ENCODE data around the gene MYO16.
"Not testable (repeated sequence)": the region's sequence is repeated elsewhere in the genome, so short reads cannot be mapped to it uniquely, and the experiment has no call there.

MYO16 gene

DNA sequence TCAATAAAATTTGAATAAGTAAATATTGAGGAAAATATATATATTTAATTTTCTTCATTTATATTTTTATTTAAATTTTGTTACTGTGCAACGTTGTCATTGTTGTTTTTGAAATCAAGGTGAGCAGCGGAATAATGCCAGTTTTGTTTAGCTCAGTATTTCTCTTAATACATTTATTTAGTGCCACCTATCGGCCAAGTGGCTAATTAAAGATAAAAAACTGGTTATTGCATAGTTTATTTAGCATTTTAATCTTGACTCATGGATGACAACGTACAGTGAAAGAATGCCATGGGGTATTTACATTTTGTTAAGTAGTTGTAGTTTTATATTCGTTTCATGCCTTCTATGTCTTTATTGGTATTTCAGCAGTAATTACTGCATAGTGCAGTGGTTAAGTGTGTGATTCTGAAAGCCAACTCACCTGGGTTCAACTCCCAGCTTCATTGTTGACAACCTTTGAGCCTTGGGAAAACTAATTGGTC is 265.9 kb downstream of the MYO16 start:
- DNase-seq (ENCODE audit: low spot score), result peak; percentile 47

DNA sequence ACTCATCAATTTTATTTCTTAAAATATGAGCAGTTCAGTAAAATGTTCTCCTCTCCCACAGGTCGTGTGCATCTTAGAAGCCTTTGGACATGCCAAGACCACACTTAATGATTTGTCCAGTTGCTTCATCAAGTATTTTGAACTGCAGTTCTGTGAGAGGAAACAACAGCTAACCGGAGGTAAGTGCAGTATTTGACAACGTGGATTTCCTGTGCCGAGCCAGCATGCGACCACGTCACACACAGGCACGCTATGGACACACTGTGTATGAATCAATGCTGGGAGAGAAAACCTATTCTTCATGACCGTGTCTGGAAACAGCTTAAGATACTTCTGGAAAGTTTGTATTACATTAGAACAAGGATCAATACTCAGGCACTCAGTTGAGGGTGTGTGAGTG is 268.5 kb downstream of the MYO16 start:
- DNase-seq (ENCODE audit: low spot score), result no peak

DNA sequence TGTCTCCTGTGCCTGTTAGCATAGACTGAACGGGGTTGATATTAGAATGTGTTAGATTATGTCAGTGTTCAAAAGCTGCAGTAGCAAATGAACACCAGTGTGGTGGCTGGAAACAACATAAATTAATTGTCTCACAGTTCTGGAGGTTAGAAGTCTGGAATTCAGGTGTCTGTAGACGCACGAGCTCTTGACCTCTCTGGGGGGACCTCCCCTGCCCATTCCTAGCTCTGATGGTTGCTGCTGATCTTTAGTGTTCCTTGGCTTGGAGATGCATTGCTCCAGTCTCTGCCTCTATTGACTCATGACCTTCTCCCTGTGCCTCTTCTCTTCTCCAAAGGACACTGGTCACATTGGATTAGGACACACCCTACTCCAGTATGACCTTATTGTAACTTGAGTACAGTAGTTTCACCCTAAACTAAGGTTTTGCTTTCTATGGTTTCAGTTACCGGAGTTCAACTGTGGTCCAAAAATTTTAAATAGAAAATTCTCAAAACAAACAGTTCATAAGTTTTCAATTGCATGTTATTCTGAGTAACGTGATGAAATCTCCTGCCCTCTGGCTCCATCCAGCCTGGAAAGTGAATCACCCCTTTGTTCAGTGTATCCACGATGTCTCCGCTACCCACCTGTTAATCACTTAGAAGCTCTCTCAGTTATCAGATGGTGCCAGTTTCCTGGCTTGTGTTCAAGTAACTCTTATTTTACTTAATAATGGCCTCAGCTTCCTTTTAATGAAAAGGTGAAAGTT is 273.2 kb downstream of the MYO16 start:
- DNase-seq (ENCODE audit: low spot score), result no peak

DNA sequence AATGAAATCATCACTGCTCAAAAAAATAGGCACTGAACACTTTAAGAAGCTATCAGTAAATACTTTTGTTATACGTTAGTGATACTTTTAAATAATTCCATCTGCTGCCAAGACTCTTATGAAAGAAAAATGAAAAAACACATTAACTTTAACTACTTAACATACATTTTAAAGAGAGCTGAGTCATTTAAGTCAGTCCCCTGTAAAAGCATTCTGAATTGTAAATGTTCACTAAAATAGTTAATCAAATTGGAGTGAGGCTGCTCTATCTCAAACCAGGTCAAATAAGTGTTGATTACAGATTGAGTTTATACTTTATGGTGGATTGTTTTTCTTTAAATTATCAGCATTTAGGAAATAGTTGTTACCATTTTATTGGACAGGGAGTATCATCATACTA is 274.2 kb downstream of the MYO16 start:
- no peak for DNase-seq (ENCODE audit: low spot score)

DNA sequence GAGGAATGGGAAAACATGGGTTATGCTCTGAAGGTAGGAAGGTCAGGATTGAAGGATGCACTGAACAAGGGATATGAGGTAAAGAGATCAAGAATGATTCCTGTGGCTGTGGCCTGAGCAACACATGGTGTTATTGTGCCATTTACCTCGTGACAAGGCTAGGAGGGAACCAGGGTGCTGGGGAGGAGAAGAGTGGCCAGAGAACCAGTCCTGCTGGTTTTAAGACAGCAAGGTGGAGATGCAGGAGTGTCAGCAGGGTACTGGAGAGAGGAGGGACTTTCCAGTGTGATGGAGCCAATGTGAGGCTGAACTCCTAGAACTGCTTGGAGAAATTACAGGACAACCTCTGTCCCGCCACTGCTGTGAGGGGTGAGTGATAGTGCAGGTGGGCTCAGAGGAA is 282.4 kb downstream of the MYO16 start:
- DNase-seq (ENCODE audit: low spot score), result no peak

DNA sequence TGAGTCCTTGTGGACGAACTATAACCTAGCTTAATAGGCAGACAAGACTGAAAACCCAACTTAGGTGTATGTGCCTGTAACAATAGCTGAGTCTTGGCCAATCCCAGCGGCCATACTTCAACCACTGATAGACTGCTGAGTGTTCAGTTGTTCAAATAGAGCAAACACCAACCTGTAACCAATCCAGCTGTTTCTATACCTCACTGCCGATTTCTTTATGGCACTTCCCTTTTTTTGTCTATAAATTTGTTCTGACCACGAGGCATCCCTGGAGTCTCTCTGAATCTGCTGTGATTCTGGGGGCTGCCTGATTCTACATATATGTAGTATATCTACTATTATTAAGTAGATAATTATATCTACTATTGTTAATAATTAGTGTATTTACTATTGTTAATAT is 284.3 kb downstream of the MYO16 start:
- DNase-seq (ENCODE audit: low spot score), result not testable (repeated sequence)

DNA sequence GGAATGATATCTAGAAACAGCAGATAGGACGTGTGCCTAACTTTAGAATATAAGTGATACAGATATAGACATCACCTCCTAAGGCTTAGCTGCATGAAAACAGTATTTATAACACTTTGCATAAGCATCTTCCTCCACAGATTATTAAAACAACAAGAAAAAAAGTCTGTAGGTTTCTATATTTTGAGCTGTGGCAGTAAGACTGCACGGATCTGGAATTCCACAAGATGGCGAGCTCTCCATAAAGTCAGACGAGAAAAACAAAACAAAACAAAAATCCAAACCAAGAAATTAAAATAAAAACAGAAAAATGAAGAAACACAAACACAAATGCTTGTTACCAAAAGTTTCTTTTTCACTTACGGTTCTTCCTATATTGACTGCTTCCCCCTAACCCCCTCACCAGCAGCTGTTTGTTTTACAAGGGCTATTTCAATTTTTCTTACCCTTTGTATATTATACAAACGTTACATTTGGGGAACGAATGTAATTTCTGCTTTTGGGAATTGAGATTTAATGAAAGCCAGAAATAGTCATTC is 285.8 kb downstream of the MYO16 start:
- DNase-seq (ENCODE audit: low spot score), result no peak

DNA sequence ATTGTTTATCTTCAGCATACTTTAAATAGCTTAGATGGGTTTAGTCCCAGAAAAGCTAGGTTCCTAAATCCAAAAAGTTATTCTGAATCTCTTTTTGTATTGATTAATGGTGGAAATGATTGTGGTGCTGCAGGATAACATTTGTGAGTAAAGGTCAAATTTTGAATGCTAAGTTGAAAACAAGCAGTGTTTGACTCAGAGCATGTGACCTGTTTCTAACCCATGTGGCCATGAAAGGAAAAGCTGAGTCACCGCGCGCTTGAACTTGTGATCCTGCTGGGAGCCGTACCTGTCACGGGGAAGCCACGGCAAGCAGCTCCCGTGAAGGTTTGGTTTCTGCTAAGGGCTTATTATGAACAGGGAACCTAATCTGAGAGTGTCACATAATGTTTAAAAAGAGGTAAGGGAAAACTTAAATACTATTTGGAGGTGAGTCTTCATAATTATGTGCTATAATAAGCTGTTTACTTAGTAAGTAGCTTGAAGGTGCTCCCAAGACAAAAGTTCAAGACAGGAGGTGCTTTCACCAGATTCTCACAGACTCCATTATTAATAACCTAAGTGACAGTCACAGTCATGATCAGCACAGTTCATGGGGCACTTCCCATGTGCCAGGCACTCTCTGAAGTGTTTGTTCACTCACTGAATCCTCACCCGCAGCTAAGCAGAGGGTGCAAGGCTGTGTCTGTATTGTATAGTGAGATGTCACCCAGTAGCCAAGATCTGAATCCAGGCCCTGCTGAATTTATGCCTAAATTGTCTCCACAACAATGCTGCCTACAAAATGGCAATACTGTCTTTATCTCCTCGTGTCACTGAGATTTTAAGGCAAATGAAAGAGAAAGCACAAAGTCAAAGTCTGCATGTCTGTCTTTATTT is 286.5 kb downstream of the MYO16 start:
- peak; percentile 63 for DNase-seq (ENCODE audit: low spot score)

DNA sequence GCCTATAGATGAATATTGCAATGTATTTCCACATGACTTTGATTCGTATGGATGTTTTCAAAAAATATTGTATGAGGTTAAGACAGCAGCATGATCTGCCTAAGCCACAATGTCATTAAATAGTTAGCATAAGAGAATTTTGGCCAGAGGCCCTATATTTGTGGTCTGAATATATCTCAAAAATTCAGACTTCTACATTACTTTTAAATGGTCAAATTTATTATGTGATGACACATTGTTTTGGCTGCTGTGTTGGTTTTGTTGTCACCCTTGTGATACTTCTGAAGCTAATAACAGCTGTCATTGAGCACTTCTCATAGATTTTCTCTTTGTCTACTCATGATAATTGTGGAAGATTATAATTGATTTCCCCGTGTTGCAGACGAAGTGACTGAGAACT is 288.2 kb downstream of the MYO16 start:
- no peak for DNase-seq (ENCODE audit: low spot score)

DNA sequence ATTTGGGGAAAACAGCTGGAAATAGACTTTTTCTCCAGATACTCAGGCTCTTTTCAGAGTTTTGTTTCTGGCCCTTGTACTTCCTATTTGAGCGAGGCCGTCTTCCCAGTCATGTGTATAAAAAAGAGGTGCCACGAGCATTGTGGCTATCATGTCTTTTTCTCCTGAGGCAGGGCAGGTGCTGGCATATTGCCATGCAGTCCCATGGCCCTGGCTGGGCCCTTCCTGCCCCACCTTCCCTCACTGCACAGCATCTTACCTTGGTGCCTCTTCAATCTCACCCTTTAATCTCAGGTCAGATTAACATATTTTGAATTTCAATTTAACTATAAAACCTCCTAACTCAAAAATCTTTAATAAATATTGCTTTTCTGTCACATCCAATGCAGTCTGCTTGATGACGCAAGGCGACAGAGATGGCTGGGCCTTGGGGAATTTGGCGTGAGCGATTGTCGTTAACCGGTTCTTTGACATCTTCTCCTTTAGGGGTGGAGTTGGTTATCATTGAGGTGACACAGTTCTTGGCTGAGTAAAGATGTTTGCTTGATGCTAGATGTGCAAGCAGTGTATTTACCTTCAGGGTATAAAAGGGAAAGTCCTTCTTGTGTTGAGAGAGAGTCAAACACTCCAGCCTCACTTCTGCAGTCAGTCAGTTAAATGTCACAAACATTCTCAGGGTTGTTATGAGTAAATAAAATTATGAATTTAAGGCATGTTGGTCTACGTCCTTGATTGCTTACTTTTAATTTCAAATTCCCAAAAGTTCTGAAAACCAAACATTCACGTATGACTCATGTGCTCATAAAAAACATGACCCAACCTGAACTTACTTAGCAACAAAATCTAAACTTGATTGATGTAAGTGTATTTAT is 289.9 kb downstream of the MYO16 start:
- no peak for DNase-seq (ENCODE audit: low spot score)

DNA sequence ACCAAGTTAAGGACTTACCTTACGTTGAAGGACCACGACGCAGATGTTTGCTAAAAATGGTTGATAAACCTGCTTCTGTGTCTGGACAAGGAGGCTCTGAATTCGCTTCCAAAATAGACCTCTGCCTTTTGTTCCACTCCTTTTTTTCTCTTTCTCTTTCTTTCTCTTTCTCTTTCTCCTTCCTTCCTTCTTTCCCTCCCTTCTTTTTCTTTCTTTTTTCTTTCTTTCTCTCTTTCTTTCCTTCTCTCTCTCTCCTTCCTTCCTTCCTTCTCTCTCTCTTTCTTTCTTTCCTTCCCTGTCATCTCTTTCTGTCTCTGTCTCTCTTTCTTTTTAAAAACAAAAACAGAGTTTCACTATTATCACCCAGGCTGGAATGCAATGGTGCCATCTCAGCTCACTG is 290.7 kb downstream of the MYO16 start:
- DNase-seq (ENCODE audit: low spot score), result no peak

DNA sequence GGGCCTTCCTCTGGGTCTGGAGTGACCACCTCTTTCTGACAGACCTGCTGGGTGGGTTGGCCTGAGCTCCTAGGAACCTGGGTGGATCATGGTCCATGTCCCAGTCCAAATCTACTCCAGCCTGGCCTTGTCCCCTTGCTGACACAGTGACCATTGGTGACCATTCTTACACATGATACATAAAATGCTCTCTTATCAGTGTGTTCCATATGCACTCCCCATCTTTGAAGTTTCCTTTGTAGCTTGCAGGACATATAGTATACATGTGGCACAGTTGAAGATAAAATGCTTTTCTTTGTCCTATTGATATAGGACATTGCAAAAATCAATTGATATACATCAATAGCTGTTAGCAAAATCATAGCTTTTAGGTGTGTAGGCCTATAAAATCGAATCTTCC is 291.8 kb downstream of the MYO16 start:
- no peak for DNase-seq (ENCODE audit: low spot score)

DNA sequence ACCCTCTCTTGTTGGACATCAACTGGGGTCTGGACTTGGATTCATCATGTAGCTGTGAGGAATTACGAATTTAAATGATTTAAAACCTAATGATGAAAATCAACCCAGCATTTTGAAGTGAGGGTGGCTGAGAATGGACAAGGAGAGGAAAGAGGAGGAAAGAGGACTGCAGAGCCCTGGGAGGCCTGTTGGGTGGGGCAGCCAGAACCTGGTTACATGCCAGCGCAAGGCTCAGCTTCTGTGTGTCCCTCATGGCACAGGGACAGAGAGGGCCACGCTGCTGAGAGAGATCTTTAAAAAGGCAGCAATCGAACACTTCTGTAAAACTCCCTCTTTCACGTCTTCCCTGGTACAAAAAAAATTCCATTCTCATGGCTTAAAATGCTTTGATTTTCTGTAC is 292.7 kb downstream of the MYO16 start:
- no peak for DNase-seq (ENCODE audit: low spot score)

DNA sequence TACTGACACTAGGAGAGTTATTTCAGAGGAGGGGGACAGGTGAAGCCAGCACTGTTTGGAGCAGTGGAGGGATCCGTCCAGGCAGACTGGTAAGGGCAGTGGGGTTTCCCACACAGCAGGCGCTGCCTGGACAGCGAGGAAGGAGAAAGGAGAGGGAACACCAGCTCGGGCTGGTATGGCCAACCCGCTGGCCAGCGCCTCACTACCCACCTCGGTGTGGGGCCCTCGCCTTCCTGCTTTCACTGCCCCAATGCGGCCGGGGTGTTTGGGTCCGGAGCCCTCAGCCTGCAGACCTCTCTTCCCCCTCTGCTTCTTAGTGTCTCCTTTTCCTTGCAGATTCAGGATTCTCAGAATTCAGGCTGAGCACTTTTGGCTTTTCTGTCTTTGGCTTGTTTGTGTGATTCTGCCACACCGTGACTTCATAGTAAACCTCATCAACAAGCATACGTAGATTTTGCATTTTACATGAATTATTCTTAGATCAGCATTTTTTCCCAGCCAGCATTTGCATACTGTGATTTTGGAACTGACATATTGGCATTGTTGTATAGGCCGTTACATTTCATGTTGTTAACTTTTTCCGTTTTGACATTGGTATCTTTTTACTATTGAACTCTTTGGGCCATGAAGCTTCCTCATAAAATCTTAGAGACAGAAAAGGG is 294.1 kb downstream of the MYO16 start:
- DNase-seq (ENCODE audit: low spot score), result no peak

DNA sequence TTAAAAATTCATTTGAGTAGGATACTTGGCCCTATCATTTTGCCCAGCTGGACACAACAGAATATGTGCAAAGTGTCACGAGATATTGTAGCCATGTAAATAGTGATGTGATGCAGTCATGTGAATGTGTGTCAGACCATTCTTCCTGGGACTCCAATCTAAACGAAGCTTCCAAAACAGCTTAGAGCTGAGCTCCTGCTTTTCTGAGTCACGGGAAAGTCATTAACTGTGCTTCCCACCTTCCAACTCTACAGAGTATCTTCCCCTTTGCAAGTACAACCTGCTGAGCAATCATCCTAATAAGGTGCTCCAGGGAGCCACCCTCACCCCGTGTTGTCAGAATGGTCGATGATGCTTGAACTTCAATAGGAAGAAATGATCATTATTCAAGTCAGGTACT is 294.7 kb downstream of the MYO16 start:
- DNase-seq (ENCODE audit: low spot score), result no peak

DNA sequence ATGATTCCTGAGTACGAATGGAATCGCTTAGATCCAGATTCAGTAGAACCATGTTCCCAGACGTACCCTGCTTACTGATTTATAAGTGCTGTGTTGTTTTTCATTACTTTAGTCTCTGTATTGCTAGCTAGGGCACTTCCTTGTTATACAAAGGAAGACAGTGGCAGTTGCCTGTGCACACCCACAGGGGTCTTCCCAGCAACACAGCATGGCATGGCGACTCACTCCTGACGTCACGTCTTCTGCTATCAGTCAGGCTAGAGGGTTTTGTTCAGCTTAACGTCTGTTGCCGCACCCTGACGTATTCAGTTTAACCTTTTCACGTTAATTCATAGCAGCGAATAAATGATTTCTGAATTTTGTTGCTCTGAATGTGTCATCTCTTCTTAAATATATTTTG is 295.1 kb downstream of the MYO16 start:
- DNase-seq (ENCODE audit: low spot score), result no peak

DNA sequence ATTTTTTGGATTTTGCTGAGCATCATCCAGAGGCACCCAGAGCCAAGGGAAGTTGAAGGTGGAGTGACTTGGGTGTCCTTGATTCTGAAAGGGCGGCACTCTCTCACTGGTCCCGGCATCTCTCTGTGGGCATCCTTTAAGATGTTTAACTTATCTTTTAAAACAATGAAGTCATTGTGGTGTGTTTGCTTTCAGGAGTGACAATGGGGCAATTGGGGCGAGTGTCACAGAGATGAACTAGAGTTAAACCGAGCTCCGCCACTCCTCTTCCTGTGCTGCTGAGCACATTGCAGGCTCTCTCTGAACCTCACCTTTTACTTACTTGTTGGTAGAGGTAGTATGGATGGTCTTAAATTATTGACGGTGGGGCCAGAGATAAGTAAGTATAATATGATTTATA is 295.7 kb downstream of the MYO16 start:
- DNase-seq (ENCODE audit: low spot score), result no peak

DNA sequence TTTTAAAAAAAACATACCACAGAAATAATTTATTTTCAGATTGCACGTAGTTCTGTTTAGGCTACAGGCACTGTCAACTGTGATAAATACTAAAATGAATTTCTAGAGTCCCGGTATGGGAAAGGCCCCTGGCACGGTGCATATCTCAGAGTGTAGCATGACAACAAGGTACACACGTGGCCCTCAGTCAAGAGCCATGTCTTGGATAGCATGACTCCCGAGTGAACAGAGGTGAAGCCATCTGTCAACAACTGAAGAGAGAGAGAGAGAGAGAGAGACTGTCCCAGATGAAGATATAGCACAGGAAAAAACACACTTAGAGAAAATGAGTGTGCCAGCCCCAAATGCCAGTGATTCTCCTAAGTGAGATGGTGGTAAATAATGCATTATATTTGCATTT is 297.5 kb downstream of the MYO16 start:
- no peak for DNase-seq (ENCODE audit: low spot score)

DNA sequence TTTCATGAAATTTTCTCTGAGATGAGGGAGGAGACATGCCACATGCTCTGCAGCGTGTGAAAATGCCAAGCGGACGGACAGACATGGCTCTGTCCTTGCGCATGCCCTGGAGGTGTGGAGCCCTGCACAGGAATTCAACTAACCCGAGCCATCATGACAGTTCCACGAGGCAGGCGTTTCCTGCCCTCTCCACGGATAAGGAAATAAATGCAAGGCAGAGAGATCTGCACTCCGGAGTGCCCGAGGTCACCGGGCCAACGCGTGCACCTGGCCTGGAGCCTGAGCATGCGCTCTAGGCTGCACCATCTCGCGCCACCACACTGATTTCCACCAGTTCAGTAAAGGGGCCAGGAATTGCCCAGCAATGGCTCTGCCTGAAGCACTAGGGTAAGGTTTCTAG is 298.2 kb downstream of the MYO16 start:
- no peak for DNase-seq (ENCODE audit: low spot score)

DNA sequence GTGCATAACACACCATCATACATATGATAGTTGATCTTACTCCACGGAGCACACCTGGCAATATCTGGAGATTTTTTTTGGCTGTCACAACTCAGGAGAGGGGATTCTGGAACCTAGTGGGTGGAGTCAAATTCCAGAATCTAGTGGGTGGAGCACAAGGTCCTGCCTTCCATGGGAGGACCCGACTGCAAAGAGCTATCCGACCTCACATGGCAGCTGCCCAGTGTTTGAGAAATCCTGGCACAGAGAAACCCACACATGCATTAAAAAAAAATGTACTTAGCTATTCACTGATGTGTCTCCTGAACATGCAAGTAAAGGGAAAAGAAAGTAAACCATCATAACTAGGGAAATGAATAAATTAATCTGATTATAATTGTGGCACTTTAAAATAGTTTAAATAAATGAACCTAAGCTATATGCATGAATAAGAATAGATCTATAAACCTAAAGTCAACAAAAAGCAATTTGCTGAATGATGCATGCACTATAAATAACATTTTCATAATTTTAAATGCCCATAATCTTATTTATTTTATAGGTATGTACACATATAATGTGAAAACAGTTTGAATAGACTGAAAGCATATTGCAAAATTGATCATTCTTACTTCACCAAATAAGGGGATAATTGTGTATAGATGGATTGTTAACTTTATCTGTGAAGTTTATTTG is 300.3 kb downstream of the MYO16 start:
- DNase-seq (ENCODE audit: low spot score), result no peak

DNA sequence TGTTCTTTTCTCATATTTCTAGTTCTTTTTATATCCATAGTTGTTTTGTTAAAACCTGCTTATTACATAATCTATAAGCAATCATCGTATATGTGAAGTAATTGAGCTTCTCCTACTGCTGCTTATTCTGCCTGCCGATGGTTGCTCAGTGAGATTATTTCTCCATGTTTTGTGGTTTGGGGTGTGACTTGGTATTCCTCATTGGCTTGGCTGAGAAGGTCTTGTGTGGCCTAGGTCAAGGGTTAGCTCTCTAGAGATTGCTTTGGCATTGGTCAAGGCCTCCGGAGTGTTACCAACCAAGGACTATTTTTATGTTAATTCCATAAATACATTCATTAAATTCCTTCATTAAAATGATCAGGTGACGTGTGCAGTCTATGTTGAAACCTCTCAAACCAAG is 302.8 kb downstream of the MYO16 start:
- DNase-seq (ENCODE audit: low spot score), result no peak
